HG03469 (cell line): ENCODE data around the gene CROCC2.

Source experiments
- ATAC-seq: cut with Tn5 transposase; IDR thresholded peaks from one replicate; pipeline ENCODE4 v1.9.1; 2021; ENCODE audit warnings: mild to moderate bottlenecking, moderate library complexity, moderate number of reproducible peaks; ENCODE audit not compliant: unreplicated experiment

CROCC2 gene

DNA sequence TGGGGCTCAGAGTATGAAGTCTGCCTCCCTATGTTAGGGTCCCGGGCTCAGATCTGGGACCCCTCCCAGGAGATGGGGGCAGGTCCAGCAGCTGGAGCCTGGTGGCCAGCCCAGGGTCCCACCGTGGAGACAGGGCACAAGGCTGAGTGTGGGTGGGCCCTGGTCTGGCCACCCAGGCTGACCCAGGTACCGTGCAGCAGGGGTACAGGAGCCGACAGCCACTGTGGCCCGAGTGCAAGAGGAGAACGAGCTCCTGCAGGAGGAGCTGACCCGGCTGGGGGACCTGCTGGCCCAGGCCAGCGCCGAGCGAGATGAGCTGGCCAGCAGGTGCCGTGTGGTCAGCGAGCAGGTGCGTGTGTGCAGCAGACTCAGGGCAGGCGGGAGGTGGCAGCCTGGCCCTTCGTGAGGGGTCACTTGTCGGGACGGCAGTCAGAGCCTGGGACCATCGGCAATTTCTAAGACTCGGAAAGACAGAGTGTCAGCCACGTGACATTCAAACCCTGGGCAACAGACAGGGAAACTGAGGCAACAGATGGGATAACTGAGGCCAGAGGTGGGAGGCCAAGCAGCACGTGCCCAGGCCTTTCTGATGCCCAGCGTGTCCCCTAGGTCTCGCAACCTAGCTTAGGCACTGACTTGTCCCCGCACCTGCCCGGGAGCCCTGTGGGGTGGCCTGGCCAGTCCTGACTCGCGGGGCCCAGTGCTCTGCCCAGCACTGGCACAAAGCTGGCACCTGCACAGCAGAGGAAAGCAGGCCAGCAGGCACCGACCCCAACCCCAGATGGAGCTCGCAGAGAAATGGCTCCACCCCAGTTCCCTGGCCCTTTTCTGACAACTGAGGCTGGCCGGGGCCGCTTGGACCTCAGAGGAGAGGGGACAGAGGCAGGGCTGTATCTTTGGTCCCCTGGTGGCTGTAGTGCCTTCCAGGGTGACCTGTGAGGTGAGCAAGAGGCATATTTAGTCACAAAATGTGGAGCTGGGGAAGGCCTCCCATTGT lies 13.9 kb downstream of the CROCC2 start:
- no peak for ATAC-seq

DNA sequence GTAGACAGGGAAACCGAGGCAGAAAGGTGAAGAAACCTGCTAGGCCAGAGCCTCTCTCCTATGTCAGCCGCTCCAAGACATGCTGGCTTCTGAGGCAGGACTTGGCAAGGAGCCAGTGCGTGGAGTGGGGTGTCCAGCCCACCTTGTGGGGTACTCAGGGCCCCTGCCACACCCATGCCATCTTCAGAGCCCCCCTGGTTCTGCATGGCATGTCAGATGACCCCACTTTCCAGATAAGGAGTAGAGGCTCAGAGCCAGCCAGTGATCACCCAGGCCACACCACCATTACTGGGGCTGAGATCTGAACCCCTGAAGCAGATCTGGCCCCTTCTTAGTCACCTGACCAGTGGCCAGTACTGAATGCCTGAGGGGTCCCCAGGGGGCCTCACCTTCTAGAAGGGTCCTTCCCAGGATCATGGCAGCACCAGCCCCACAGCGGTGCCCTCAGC lies 14.7 kb downstream of the CROCC2 start:
- ATAC-seq, result no peak

DNA sequence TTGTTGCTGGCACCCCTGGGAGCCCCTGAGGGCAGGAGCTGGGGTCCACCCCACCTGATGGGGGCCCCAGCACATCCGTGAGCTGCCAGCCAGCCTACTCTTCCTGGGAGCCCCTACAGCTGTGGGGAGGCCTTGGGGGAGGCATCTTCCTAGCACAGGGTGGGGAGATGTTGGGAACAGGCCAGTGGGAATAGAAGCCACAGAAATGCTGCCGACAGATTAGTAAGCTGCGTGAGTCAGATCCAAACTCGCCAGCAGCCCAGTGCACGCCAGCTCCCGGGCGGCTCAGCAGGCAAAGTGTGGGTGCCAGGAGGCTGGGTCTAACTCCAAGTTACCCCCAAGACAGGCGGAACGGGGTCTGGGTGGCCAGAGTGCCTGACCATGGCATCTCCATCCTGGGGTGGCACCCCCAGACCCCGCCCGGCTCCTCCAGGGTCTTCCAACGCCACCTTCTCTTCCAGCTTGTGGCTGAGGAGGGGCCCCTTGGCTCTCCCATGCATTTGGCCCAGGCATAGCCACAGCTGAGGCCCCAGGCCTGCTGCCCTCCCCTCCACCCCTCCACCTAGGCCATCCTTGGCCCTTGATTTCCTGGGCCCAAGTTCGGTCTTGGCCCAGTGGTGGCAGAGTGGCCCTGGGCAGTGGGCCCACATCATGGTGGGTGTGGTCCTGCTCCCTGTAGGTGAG lies 15.3 kb downstream of the CROCC2 start:
- no peak for ATAC-seq

DNA sequence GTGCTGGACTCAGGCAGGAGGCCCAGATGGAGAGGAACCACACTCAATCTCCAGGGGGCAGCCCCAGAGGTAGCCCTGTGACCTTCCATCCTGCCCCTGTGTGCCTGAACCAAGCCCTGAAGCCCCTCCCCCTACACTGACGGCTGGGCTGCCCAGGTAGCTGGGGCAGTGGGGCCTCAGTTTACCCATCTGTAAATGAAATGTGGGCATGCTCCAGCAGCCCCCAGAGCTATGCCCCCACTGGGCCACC lies 15.8 kb downstream of the CROCC2 start:
- ATAC-seq, result no peak

DNA sequence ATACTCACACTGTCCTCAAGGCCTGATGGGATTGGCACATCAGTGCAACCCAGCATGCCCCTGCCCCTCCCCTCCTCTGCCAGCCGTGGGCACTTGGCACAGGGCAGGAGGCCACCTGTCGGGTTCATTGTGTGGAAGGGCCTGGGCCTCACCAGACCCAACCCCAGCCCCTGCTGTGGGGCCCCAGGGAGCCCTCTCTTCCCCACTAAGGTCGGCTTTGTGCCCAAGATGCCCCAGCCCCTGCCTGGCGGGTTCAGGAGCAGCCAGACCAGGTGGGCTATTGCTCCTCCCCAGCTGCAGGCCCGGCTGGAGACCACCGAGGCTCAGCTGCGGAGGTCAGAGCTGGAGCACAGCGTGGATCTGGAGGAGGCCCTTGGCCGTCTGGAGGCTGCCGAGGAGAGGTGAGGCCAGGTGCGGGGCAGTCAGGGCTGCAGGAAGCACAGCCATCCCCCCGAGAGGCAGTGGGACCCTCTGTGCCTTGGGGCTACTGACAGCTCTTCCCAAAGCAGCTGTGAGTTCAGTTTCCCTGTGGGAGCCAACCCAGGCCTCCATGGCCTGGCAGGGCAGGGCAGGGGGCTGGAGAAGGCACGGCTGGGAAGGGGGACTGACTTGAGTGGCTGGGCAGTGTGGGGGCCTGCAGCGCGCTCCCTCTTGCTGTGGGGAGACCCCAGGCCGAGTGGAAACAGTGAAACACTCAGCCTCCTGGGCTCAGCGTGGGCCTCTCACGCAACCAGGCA lies 16.3 kb downstream of the CROCC2 start:
- ATAC-seq, result no peak

DNA sequence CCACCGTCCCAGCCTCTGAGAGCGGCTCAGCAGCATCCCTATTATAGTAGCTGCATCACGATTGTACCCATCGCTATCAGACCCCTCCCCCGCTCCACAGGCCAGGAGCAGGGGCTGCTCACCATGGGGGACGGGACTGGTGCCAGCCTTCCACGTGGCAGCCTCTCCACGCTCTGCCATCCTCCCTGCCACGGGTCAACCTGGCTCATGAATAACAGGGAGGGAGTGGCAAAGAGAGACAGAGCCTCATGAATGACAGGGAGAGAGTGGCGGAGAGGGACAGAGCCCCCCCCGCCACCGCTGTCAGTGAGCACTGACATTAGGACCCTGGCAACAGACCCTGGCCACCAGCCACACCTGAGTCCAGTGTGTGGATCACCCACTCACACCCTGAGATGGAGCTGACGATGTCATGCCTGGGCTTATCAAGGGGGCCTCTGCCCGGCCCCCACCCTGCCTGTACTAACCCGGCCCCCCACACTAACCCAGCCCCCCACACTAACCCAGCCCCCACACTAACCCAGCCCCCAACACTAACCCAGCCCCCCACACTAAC lies 16.9 kb downstream of the CROCC2 start:
- ATAC-seq, result no peak

DNA sequence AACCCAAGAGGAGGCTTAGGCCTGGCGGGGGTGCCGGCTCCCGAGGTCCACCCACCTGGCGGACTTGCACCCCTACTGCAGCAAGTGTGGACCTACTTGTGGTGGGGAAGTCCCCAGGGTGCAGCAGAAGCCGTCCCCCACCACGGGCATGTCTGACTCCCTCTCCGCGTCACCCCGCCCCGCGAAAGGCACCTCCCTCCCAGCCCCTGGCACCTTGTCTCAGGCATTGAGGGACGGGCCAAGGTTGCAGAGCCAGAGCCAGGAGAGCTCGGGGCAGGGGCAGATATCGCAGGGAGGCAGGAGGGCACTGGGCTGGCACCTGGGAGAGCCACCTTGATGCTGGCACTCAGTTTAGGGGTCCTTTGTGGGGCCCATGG lies 19.0 kb downstream of the CROCC2 start:
- no peak for ATAC-seq

DNA sequence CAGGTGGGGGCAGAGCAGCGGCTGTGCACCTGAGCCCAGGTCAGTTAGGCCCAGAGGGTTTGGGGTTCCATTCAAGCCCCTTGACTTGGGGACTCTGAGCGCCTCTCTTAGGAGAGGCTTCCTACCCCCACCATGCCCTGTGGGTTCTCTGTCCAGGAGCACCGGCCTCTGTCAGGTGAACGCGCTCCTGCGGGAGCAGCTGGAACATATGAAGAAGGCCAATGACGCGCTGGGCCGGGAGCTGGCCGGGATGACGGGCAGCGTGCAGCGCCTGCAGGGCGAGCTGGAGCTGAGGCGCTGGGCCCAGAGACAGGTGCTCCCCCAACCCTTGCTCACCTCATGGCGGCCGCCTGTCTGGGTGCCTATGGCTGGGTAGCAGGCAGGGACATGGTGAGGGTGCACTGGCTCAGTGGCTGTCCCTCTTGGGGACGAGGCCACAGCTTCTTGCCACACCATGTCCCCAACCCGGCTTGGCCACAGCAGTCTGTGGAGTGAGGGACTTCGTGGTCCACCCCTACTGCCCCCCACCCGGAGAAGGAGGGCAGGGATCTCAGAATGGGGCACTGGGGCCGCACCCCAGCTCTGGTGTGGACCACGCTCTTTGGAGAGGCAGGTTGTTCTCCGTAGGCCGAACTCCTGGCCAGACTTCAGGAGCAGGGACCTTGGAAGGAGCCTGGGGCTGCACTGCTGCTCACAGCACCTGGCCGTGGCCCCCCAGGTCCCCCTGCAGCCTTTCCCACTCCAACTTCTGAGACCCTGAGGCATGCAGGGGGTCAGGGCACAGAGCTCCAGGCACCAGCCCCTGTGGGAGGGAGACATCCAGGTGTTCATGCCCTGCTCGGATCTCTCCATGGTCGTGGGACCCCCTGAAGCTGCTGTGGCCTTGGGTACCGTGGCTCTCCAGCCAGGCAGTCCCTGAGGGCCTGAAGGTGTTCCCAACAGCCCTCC lies 19.7 kb downstream of the CROCC2 start:
- ATAC-seq, result no peak

DNA sequence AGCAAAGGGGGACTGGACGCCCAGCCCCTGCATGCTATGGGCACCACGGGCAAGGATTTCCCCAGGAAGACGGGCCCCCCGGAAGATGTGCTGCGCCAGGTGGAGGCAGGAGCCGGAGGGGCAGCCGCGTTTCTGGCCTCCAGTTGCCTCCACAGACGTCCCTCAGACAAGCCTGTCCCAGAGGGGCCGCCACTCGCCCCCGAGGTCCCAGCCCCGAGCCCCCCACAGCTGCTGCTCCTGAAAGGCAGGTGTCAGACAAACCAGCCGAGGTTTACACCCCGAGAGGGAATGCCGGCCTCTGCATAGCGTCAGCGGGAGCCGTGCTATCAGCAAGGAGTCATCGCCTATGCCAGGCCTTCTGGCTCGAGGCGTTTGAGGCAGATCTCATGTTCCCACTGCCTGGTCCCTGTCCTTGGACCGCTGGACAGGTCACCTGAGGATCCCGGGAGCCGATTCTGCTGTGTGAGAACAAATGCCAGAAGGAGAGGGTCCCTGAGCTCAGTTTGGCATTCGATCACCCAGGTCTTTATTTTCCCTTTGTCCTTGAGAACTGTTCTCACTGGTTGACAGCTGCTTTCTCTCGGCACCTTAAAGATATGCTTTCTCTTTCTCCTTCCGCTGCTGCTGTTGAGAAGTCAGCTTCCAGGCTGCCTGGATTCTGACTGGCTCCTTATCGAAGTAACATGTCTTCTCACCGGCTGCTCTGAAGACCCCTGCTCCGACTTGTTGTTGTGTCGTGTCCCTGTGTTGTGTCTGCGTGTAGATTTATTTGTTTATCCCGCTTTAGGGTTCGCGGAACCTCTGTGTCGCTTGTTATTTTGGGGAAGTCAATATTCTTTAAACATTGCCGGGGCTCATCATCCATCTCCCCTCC lies 20.6 kb downstream of the CROCC2 start:
- no peak for ATAC-seq

DNA sequence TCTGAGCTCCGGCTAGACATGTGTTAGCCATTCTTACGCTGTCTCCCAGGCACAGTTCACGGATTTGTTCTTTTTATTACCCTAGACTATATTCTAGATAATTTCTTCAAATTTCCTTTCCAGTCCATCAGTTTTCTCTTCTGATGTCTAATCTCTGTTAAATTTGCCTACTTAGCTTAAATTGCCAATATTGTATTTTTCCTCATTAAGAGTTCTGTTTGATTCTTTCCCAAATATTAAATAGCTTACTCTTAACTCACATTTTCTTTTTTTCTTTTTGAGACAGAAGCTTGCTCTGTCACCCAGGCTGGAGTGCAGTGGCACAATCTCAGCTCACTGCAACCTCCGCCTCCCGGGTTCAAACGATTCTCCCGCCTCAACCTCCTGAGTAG lies 21.2 kb downstream of the CROCC2 start:
- ATAC-seq, result no peak

DNA sequence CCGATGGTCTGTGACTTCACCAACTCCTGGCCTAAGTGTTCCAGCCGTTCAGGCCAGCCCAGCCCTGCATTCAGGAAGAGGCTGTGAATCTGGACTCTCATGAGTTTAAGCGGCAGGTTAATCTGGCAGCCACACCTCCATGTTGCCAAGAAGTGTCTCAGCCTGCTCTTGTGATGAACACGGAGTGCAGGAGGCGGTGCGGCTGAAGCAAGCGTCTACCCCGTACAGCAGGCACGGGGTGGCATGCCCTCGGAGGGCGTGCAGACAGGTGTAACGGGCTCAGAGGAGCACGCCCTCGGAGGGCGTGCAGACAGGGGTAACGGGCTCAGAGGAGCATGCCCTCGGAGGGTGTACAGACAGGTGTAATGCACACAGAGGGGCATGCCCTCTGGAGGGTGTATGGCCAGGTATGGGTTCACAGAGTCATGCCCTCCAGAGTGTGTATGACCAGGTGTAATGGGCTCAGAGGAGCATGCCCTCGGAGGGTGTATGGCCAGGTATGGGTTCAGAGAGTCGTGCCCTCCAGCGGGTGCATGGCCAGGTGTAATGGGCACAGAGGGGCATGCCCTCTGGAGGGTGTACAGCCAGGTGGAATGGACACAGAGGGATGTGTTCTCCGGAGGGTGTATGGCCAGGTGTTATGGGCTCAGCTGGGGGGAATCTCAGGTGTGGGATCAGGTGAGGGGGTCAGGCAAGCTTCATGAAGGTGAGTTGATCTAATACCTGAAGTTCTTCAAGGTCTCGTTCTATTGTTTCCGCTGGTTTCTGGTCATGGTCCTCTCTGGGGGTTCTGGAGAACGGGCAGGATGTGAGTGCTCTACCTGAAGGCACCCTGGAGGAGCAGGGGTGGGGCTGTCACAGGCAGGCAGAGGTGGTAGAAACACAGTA lies 22.6 kb downstream of the CROCC2 start:
- ATAC-seq, result no peak

DNA sequence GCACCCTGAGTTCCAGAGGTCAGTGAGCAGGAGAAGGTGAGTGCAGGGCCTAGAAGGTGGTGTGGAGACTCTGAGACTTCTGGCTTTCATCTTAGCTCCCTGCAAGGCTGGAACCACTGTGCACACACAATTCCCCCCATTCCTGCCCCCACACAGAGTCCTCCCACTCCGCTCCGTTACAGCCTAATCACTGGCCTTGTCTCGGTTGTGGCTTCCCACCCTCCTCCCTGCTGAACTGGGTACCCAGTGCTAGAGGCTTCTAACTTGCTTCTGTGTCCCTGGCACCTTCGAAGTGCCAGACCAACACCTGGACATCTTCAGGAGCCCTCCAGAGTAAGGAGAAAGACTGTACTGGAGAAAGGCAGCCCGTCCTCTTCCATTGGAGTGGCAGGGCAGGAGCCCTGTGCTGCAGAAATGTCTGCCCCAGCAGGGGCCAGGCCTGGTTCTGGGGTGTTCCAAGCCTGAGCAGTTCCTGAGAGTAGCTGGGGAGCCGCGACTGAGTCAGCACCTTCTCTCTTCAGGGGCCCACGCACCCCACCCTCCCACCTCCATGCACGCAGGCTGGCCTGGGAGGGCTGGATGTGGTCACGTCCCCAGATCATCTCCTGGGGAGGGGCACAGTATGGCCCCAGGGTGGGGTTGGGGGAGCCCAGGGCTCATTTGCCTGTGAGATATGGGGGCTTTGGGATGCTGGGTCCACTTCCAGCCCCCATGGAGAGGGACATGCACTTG lies 23.4 kb downstream of the CROCC2 start:
- no peak for ATAC-seq

DNA sequence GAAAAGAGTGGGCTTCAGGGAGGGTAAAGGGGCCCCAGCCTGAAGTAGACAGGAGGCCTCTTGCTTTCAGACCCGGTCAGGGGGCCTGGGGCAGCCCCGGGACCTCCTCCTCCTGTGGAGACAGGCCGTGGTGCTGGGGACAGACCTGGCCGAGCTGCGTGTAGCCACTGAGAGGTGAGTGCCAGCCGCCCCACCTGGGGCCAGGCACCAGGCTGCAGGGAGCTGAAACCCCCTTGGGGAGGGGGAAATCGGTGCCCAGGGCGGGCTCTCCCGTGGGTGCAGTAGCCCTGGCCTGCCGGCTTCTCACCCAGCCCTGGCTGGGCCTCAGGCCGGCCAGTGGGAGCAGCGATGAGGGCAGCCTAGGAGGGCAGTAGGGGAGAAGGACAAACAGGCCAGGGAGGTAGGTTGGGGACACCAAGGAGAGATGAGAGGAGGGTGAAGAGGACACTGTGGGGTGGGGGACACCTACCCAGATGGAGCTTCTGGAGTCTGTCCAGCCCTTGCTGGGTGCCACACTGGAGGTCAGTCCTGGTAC lies 24.0 kb downstream of the CROCC2 start:
- ATAC-seq, result no peak

DNA sequence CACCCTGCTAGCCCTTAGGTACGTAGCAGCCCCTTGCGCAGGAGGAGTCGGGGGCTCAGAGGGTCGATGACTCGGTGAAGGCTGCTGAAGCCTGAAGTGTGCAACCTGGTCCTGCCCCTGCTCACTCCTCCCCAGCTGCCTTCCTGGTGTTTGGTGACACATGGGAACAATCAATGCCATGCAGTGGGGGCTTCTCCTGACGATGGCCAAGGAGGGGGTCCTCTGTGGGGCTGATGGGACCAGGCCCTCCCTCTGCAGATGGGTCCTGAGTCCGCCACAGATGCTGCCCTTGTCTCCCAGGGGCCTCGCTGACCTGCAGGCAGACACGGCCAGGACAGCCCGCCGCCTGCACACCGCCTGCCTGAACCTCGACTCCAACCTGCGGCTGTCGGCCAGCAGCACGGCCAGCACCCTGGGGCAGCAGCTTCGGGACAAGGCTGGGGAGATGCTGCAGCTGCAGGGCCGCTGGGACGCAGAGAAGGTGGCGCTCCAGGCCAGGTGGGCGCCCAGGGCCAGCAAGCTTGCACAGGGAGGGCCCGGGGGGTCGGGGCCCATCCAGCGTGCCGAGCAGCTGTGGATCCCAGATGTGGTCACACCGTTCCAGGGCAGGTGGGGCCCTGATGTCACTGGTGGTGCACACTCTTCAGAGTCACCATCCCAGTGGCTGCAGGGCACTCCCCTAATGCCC lies 24.6 kb downstream of the CROCC2 start:
- no peak for ATAC-seq

DNA sequence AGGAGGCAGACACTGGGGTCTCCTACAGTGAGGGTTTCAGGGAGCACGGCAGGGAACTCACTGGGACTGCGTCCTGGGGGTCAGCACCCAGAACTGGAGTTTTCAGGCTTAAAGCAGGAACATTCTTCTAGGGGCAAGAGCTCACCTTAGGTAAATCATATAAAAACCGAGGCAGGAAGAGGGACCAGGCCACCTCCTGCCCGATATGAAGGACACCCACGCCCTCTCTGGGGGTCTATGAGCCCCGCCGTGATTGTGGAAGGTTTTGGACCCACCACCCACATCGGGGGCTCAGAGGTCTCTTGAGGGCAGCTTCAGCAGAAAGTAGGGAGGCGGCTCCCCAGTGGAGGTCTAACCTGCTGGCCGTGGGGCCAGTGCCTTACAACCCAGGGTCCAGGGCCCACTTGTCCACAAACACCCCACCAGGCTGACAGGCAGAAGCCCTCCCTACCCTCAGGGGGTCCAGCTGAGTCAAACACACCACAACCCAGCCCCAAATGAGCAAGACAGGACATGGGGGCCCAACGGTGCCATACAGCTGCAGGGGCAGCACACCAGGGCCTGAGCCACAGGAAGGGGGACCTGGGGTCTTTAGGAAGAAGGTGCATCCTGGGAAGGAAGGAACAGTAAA lies 25.3 kb downstream of the CROCC2 start:
- ATAC-seq, result no peak

DNA sequence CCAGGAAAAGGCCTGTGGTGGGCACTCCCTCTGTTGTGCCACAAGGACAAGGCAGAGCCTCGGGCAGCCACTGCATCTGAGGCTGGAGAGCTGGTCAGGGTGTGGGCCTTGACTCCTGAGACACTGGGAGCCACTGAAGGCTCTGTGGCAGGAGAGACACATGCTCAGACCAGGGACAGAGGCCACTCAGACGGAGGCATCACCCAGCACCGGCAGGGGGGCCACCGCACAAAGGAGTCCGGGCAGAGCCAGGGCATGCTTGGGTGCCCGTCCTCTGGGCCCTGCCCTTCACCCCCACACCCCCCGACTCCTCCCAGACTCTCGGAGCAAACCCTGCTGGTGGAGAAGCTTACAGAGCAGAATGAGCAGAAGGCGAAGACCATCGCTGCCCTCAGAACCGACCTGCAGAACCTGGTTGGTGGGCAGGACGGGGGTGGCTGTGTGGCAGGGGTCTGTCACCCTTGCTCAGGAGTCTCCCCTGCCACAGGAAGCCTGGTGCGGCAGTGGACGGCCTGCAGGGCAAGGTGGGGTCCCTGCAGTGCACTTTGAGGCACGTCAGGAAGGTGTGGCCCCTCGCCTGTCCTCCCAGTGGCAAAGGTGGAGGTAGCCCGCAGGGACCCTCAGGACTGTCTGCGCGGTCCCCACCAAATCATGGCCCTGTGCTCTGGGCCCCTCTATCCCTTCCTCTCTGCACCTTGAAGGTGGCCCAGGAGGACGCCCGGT lies 26.0 kb downstream of the CROCC2 start:
- no peak for ATAC-seq
